ACHN (cell line): ENCODE results near the gene RNF217.
"Not testable (repeated sequence)": the region's sequence is repeated elsewhere in the genome, so short reads cannot be mapped to it uniquely, and the experiment has no call there.

Experiments
- DNase-seq: peaks from one replicate; pipeline ENCODE4 v3.0.0-alpha.2; 2015
- in situ Hi-C: cut with HindIII; loops from 2 replicates; pipeline ENCODE4 v1.10.0; 2017; ENCODE audit warnings: low sequenced_read_pairs, low pct_ligation_motif_present, low pct_unique_long_range_greater_than_20kb

Gene RNF217

DNA sequence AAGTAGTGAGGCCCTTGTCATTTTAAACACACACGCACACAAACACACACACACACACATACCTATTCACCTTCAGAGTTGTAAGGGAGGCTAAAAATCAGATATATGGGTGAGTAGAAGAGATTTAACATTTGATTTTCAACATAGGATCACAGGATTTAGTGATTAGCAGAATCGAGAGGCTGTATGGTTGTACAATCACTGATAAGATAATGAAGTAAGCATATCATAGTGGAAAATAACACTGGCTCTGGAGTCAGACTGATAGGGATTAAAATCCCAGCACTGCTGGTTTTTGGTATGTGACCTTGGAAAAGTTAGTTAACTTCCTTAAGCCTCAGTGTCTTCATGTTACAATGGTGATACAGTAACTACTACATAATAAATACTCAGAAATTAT is 40.8 kb downstream of the RNF217 start:
- in situ Hi-C loops, result no loop called here
- DNase-seq, result no peak

DNA sequence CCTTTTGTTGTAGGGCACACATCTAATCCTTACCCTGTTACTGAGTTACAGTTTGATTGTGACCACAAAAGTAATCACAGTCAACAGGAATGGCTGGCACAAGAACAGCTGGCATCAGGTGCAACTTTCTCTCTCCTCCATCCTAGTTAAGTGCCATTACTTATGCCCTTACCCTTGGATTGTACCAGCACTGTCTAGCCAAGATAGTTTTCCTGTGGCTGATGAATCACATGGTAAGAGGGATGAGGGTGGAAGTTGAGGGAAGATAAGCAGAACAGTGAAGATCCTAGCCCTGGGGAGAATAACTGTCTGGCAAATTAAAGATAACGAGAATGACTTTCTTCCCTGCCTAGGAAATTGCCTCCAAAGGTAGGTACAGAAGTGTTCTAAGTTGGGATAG is 42.0 kb downstream of the RNF217 start:
- DNase-seq, result peak; percentile 50
- in situ Hi-C loops, result no loop called here

DNA sequence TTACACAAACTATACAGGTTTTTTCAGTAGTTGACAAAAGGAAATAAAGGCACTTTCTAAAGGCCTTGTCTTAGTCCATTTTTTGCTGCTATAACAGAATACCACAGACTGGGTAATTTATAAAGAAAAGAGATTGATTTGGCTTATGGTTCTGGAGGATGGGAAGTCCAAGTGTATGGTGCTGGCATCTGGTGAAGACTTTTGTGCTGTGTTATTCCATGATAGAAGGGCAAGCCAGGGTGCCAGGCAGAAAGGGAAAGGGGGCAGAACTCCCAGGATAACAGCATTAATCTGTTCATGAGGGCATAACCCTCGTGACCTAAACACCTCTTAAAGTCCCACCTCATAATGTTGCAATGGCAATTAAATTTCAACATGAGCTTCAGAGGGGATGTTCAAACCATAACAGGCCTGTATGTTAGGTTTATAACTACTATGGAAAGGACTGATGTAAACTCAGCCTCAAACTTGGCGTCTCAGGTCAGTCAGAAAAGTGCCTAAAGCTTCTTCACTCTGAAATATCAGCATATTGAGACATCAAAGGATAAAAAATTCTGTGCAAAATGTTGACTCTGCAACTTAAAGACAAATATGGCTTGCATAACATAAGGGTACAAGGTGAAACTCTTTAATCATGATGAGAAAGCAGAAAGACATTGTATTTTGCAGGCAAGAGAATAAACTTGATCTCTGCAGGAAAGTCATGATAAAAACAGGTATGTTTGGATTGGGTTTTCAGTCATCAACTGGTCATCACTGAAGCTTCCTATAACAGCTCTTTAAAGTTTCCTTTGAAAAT is 42.8 kb downstream of the RNF217 start:
- in situ Hi-C loops, result no loop called here

DNA sequence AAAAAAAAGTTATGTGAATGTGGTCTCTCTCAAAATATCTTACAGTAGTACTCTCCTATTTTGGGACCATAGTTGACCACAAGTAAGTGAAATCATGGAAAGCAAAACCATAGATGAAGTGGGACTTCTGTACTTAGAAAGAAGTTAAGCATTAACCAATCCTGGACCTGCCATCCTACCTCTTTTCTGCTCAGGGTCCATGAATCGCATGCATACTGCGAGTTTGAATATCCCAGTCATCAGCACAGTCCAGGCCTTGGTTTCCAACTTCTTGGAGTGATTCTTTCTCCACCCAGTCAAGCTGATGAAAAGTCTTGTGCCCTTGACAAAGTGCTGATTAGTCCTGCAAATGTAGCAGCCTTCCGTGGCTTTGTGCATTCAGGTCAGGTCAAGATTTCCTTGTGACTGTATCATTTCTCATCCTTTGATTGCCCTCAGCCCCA is 46.0 kb downstream of the RNF217 start:
- in situ Hi-C loops, result no loop called here

More for the DNA sequence above, 42.8 kb downstream of the RNF217 start:
- DNase-seq, result no peak

DNA sequence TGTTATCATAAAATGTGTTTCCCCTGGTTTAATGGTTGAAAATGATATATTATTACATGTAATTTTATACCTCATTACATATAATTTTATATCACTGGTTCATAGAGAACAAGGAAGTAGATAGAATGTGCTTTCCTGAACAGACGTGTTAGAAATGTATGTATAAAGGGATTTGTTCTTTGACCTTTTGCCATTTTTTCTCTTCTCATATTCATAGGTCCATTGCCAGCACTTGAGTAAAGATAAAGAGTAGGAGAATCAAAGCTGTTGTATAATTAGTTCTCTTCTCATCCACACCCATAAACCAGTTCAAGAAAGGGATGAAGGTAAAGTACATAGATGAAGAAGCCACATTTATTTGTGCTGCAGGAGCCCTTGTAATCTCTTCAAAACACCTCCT is 46.7 kb downstream of the RNF217 start:
- in situ Hi-C loops, result no loop called here

More for the DNA sequence above, 46.0 kb downstream of the RNF217 start:
- DNase-seq, result peak; percentile 94

DNA sequence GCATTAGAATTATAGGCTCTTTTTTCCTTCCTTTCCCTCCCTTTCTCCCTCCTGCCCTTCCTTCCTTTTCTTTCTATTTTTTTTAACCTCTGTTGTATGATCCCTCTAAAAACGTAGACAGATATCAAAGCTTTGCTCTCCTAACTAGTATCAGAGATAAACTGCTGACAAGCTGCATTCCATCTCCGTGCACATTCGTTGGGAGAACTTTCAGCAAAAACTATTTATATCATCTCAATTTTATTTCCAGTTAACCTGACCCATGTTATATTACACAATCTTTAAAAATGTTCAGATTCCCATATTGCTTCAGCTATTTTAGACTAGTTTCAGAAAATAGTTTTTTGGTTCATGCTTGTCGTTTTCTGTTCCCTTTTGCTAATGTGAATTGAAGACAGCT is 47.3 kb downstream of the RNF217 start:
- no peak for DNase-seq
- in situ Hi-C loops, result no loop called here

More for the DNA sequence above, 46.7 kb downstream of the RNF217 start:
- no peak for DNase-seq

DNA sequence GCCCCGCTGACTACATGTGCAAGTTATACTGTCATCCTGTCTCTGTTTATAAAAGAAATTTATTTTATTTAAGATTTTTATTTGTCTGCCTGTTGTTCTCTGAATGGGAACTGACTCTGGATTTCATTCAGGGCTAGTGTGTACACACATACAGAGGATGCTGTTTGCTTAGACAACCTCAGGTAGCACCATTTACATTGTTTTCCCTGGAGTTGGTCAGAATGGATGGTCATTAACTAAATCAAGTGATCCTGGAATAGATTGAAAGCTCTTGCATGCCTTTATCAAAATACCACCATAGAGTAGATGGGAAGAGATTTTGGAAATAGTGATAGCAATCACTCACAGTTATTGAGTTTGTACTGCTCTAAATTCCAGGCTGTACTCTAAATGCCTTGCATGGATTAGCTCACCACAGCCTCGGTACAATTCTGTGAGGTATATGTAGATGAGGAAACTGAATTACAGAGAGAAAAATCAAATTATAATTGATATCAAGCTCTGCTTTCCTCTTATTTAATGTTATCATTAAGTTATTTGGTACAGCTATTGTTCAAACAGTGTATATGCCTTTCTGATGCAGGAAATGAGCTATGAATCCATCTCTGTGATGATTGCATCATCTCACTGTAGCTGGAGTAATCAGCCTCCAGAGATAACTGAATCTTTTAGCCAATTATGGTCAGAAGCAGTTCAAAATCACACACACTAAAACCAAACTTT is 51.9 kb downstream of the RNF217 start:
- in situ Hi-C loops, result no loop called here
- DNase-seq, result no peak

DNA sequence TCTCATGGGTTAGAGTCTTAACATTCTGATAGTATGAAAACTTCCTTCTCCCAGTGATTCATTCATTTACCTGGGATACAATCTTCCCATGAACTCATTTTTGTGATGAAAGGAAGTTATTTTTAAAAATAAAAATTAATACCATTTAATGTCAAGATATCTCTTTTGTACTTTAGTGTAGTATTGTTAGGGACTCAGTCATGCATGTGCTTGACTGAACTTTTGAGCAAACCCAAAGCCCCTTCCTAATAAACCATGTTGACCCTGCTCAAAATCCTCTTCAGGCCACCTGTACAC is 52.4 kb downstream of the RNF217 start:
- in situ Hi-C loops, result no loop called here

DNA sequence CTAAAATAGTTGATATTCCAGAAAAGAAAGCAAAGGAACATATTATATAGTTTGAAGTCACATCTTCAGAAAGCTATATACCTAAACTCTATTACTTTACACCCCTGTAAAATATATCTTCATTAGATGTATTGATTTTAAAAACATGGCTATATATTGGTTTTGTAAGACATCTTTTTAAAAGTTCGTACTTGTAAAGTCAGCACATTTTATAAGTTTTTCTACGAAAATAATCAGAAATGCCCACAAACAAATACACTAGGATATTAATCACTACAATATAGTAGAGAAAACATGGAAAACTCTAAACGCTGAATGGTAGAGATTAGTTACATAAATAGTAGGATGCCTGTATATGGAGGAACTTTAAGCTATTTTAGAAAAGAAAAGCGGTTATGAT is 52.9 kb downstream of the RNF217 start:
- in situ Hi-C loops, result no loop called here
- no peak for DNase-seq

More for the DNA sequence above, 52.4 kb downstream of the RNF217 start:
- no peak for DNase-seq

DNA sequence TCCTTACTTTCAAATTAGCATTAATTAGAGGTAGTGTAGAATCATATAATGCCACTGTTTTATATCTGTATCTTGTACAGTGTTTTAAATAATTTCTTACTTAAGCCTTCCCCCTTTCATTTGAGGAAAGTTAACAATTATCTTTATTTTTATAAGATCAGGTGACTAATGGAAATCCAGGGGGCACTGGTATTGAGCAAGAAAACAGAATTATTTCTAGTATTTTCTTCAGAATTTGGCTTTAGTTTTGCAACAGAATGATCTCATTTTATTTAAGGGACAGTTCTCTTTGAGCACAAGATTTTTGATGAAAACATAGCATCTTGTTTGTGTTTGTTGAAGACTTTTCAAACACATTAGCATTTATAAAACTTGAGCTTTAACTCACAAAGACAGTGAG is 55.9 kb downstream of the RNF217 start:
- in situ Hi-C loops, result no loop called here
- DNase-seq, result no peak

DNA sequence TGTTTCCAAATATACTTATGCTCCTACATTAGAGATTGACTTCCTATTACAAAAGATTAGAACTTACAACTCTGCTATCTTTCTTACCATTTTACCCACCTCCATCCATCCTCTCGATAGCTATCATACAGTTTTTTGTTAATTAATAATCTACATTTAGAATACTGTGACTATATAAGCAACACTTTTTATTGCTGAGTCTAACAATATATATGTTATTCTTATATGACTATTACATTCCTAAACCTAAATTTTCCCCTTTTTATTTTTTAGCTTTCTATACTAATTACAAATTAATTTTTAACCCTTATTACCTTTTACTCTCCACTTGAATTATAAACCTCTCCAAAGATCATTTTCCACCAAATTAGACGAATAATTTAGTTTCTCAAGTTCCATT is 57.0 kb downstream of the RNF217 start:
- no peak for DNase-seq
- in situ Hi-C loops, result no loop called here

DNA sequence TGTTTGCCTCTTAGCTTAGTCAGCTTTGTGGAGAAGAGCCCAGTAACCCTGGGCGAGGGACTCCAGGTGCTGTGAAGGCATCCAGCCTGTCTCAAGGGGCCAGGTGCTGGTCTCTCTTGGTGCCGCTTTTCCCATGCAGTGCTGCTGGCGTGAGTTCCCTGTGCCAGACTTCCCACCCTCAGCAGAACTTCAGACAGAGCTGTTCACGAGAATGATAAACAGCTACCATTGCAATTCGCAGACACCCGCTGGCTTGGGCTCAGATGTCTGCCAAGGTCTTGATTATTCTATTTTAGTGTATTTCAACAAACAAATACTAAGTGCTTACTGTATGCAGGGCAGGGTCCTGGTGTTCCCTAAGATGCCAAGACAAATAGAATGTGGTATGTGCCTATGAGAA is 57.7 kb downstream of the RNF217 start:
- in situ Hi-C loops, result no loop called here
- no peak for DNase-seq

DNA sequence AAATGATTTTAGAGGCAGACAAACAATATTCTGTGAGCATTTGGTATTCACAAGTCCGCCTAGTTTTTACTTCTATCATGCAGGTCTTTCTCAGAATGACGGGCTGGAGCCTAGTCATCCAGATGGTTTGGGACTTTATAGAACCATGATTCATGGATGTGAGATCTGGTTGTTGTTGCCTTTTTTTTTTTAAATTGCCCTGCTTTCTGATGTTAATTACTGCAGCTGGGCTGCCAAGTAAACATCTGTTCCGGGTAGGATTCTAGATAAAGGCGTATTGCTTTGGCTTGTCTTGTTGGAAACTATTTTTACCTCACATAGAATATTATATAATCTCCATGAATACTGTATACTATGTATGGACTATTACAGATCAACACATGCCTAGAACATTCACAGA is 58.1 kb downstream of the RNF217 start:
- in situ Hi-C loops, result no loop called here
- DNase-seq, result no peak

DNA sequence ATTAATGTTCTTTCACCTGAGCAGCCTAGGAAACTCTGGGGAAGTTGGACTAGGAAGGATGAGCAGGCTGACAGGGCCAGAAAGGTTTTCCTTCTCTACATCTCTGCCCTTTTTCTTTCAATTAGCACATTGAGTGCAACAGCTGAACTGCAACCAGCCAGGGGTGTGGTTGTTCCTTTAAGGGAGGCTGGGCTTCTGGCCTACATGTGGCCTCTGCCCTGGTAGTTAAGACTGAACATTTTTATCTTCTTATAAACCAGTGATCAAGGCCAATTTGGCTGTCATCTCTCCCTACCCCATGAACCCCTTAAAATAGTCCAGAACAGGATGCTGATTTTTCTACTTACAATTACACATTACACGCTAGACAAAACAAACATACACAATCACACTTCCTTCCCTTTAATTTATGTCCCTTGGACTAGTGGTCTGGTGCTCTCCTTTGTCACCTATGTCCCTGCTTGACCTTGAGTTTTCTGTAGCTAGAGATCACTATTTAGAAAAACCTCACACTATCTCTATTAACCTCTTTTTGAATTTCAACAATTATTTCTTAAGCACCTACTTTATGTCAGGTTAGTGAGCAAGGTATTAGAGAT is 60.3 kb downstream of the RNF217 start:
- no peak for DNase-seq
- in situ Hi-C loops, result no loop called here

DNA sequence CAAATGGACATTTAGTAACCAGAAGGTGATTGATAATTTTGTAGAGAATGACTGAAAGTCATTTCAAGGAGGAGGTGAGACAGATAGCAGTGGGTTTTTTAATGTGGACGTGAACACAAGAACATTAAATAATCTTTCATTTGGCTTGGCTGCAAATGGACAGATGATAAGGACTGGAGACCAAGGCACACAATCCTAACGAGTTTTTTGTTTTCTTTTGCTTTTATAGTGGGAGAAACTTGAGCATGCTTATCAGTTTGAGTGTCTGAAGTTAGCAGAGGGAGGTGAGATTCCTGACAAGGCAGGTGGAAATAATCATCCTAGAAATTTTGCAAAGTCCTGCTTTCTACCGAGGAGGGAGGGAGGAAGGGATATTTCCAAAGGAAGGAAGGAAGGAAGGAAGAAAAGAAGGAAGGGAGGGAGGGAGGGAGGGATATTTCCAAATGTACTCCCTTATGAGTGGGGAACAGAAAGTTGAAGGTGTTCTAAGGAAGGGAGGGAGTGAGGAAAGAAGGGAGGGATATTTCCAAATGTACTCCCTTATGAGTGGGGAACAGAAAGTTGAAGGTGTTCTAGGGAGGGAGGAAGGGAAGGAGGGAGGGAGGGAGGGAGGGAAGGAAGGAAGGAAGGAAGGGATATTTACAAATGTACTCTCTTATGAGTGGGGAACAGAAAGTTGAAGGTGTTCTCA is 63.1 kb downstream of the RNF217 start:
- in situ Hi-C loops, result no loop called here
- no peak for DNase-seq

DNA sequence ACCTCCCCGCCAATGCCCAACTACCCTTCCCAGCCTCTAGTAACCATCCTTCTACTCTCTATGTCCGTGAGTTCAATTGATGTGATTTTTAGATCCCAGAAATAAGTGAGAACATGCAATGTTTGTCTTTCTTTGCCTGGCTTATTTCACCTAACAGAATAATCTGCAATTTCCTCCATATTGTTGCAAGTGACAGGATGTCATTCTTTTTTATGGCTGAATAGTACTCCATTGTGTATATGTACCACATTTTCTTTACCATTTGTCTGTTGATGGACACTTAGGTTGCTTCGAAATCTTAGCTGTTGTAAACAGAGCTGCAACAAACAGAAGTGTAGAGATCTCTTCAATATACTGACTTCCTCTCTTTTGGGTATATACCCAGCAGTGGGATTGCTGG is 65.0 kb downstream of the RNF217 start:
- no peak for DNase-seq
- in situ Hi-C loops, result no loop called here

DNA sequence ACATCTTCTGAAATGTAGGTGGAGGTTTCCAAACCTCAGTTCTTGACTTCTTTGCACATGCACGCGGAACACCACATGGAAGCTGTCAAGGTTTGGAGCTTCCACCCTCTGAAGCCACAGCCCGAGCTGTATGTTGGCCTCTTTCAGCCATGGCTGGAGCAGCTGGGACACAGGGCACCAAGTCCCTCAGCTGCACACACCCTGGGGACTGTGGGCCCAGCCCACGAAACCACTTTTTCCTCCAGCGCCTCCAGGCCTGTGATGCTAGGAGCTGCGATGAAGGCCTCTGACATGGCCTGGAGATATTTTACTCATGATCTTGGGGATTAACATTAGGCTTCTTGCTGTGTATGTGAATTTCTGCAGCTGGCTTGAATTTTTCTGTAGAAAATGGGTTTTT is 68.7 kb downstream of the RNF217 start:
- DNase-seq, result no peak
- in situ Hi-C loops, result no loop called here

DNA sequence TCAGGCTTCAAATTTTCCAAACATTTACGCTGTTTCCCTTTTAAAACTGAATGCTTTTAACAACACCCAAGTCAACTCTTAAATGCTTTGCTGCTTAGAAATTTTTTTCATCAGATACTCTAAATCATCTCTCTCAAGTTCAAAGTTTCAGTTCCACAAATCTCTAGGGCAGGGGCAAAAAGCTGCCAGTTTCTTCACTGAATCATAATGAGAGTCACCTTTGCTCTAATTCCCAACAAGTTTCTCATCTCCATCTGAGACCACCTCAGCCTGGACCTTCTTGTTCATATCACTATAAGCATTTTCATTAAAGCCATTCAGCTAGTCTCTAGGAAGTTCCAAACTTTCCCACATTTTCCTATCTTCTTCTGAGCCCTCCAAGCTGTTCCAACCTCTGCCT is 69.1 kb downstream of the RNF217 start:
- in situ Hi-C loops, result no loop called here
- DNase-seq, result no peak

DNA sequence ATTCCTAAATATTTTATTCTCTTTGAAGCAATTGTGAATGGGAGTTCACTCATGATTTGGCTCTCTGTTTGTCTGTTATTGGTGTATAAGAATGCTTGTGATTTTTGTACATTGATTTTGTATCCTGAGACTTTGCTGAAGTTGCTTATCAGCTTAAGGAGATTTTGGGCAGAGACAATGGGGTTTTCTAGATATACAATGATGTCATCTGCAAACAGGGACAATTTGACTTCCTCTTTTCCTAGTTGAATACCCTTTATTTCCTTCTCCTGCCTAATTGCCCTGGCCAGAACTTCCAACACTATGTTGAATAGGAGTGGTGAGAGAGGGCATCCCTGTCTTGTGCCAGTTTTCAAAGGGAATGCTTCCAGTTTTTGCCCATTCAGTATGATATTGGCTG is 72.7 kb downstream of the RNF217 start:
- in situ Hi-C loops, DNase-seq: not testable (repeated sequence)
